ENCODE measurements around the gene APBB2.

The APBB2 gene

DNA sequence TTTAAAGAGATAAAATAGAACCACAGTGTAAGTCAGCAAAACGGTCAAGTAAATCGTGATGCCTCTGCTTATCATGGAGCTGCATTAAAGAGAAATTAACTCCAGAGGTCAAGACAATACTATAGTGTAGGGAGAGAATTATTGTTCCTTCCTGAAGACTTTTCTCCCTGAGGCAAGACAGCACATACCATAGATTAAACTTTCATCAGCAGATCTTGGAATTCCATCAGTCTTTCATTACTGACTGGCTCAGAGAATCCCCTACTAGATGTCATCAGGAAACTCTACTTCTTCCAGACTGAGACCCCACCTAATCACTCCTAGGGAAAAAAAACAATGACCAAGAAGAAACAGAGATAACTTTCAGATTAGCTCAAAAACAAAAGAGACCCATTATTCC, 333.2 kb downstream of the APBB2 start:
- no peak for DNase-seq

DNA sequence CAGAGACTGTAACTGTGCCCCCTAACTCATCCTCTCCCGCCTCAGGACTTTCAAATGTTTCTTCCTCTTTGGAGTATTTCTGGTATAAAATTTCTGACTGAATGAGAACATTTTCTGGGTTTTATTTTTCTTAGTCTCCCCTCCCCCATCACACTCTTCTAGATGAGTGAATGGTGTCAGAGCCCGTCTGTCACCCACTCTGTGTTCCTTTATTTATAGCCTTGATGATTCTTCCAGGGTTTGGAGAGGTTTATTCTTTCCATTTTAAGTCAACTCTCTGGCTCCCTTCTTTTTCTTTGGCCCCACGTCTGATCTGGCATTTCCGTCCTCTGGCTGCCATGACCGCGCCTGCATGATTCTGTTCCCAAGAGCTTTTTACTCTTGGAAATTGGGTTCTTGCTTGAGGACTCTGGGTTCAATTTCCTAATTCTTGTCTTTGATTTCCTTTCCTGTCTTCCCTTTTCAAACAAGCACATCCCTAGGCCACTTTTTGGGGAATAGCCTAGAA, 335.7 kb downstream of the APBB2 start:
- DNase-seq = no peak

DNA sequence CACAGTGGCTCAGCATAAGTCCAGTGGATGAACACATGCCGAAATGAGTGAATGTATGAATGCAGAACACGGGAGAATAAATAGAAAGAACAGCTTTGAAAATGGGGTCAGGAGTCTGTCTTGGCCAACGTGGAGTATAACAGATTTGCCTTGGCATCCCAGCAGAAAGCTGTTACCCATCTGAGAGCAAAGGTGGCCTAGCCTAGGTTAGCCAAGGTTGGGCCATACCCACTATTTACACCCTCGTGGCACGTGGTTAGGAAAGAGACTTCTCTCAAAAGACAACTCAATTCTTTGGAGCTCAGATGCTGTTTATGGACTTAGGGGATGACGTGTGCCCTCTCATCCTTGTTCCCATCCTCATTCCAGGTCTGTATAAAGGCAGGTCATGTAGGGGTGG, 337.3 kb downstream of the APBB2 start:
- DNase-seq = no peak

DNA sequence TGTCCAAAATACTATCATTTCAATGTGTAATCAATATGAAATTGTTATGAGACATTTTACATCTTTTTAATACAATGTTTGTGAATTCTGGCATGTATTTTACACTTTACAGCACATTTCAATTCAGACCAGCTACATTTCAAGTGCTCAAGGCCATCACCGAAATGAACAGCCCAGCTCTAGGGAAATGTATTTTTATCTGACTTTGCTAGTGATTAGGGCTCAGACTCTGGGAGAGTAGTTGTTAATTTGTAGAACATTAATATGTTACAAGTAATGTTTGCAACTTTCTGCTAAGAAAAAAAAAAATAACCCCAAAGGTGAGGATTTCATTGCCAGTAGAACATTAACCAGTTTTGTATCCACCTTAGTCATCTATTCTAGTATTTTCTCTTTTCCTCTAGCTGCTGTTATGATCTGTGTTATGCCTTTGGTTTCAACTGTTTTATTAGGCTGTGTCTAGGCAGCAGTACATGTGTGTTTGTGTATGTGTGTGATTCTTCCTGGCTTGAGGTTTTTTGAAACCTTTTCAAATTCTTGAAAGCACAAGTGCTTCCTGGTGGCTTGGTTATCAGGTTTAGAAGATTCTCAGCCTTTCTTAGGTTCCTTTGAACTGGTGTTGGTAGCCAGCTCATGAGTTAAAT, 338.7 kb downstream of the APBB2 start:
- no peak for DNase-seq

DNA sequence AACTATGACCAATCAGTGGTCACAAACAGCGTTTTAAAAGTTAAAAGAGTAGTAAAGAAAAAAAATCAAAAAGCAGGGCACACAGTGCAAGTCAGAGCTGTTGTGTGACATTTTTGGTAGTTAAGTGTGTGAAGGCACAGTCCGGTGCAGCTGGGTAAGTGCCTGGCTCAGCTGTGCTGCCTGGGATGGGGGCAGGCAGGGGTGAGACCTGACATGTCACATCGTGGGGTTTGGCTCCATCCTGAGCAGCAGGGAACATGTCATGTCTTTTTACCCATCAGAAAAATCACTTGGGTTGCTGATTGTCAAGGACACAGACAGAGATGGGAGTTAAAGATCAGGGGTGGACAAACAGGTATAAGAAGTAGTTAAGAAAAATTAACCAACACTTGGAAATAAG, 339.4 kb downstream of the APBB2 start:
- DNase-seq = no peak

DNA sequence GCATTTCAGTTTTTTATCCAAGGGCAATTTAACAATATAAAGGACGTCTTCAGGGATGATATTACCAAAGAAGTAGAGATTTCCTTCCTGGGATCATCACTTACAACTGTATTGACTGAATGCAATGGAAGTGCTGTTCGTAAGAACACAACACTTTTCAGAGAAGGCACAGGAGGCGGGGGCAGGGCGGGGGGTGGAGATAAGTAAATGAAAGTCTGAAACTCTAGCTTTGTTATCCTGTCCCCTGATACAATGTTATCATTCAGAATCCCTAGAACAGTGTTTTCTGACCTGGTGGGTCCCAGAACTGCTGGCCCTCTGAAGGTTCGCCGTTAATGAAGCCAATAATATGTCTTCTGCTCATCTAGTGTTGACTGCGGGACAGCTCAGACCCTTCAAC, 340.0 kb downstream of the APBB2 start:
- DNase-seq = no peak

DNA sequence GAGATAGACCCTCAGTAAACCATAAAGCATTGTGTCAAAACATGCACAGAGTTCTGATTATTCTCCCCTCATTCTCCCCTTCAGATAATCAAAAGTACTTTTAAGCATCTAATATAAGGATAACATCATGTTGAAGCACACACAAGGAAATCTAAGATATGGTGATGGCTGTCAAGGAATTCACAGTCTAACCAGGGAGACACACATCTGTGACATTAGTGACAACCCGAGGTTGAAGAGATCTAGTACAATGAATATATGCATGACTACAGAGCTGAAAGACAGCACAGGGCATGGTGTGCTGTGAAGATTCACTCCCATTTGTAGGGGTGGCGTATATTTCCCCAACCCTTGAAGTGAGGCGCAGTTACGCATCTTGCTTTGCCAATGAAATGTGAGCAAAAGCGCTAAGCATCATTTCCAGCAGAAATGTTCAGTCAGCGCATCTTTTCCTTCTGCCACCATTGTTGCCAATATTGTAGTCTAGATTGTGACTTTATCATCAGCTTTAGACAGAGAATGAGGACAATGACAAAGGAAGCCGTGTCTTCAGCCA, 342.6 kb downstream of the APBB2 start:
- no peak for DNase-seq

DNA sequence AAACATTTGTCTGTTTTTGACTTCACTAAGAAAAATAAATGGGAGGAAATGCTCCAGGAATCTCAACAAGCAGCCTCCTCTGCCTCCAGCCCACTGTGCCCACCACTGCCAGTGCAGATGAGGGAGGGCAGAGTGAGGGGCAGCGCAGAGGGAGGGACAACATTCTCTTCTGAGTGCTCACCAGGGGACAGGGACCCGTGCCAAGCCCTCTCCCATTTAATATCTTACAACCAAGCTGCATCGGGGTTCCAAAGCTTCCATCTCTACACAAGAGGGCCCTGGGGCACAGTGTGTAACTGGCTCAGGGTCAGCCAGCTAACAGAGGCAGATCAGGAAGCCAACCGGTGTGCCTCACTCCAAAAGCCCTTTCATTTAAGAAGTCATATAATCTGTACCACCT, 344.2 kb downstream of the APBB2 start:
- no peak for DNase-seq

DNA sequence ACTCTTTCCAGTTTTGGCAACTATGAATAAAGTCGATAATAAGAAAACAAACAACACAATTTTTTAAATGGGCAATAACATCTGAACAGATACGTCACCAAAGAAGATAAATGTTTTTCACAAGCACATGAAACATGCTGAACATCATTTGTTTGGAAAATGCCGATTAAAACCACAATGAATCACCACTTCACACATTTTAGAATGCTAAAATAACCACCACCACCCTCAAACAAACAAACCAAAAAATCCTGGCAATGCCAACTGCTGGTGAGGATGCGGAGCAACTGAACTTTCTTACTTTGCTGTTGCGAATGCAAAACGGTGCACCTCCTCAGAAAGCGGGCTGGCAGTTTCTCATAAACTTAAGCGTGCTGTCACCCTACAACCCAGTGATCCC, 348.6 kb downstream of the APBB2 start:
- no peak for DNase-seq

DNA sequence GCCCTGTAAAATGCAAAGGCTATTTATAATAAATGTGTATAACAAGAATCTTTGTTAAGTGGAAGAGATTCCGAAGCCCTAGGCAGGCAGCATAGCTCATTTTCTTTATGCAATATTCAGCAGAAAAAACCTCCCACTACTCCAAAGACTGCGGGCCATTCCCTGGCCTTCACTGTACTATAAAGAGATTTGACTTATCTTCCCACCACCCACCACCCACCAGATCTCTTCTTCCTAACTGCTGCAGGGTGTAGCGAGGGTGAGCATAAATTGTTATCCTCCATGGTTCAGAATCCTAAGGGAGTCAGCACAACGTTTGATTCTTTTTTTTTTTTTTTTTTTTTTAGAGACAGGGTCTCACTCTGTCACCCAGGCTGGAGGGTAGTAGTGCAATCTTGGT, 349.8 kb downstream of the APBB2 start:
- DNase-seq = no peak

DNA sequence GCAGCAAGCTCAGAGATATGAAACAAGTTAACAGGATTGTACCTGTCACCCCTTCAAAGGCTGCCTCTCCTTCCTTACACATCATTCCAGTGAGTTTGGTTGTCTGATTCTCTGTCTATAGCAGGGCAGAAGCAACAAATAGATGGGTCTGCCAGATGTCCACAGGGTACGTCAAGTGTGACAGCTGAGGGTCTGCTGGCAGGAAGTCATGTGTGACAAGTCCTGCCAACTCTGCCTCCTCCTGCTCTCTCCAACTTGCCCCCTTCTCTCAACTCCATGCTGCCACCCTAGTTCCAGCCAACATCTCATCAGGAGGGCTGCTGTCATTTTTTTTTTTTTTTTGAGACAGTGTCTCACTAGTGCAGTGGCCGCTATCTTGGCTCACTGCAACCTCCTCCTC, 355.4 kb downstream of the APBB2 start:
- DNase-seq = no peak

DNA sequence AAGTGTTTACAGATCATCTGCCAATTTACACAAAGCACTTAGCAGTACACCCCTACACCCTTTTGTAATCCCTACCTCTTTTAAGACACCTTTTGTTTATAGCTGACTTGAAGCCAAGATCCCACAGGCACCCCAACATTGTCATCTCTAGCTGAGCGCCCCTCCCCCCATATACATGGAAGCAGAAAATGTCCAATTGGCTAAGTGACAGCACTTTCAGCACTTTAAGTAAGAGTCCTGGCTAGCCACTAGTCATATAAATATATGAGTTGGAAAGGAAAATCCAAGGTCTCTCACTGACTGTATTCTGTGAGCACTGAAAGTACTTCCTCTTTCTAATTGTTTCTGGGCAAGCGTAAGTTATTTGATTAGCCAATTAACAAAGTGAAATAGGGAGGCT, 356.4 kb downstream of the APBB2 start:
- peak; percentile 58 for DNase-seq

DNA sequence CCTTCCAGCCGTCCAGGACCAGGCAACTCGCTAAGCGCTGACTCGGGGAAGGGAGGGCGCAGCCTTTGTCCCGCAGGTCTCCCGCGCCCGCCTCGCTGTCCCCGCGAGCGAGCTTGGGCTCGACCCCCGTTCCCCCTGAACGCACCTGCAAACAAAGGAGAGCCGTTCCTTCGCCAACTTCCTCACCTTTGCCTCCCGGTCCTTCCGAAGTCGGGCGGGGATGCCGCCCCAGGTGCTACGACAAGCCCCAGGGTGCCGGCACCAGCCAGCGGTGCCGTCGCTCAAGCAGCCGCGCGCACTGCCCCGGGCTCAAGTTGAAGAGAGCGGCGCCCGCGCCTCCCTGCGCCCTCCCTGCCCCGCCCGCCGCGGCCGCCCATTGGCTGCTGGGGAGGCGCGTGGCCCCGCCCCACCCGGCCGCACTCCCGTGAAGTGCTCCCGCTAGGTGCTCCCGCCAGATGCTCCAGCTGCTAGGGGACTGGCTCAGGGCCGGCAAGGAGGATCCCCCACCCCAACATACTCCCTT, 357.4 kb downstream of the APBB2 start:
- peak; percentile 66 for DNase-seq

DNA sequence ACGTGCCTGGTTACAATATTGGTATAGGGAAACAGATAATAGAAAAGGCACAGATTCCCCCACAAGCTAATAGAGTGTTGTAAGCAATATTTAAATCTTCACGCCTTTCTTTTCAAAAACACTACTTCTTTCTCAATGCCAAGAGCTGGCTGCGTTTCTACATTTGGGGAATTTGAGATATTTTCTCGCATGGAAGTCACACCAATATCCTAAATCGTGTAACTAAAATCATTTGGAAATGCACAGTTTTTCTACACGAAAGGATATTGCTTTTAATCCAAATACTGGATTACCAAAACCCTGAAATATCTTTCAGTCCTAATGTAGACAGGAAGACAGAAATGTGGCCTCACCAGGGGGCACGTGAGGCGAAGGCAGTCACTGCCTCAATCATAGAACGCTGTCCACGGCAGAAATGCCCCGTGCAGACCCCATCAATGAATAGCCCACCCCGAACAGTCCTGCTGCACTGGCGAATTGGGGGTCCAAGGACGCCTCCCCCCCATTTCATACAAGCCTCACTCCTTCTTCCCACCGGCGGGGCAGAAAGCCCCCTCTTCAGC, 358.0 kb downstream of the APBB2 start:
- no peak for DNase-seq

DNA sequence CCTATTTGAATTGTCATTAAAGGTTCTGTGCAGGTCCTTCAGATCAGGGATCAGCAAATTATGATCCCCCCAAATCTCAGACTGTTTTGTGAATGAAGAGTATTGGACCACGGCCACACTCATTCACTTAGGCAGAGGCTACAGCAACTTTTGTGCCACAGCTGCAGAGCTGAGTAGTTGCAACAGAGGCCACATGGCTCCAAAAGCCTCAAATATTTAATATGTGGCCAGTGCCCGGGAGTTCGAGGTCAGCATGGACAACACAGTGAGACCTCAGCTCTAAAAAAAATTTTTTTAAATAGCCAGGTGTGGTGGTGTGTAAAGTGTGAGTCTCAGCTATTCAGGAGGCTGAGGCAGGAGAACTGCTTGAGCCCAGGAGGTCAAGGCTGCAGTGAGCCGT, 363.8 kb downstream of the APBB2 start:
- no peak for DNase-seq

DNA sequence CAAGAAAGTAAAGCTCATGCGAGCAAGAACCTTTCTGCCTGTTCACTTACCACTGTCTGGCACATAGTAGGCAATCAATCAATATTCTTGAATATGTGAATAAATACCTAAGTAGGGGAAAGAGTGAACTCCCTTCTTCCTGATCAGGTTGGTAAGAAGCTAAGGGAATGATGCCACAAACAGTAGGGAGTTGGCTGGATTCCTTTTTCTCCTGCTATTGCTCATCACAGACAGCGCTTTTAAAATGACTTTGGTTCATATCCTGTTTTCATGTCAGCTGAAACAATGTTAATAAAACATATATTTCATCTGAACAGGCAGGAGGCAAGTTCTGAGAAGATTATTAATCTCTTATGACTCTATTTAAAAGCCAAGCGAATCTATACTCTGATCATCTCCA, 365.4 kb downstream of the APBB2 start:
- DNase-seq = no peak

DNA sequence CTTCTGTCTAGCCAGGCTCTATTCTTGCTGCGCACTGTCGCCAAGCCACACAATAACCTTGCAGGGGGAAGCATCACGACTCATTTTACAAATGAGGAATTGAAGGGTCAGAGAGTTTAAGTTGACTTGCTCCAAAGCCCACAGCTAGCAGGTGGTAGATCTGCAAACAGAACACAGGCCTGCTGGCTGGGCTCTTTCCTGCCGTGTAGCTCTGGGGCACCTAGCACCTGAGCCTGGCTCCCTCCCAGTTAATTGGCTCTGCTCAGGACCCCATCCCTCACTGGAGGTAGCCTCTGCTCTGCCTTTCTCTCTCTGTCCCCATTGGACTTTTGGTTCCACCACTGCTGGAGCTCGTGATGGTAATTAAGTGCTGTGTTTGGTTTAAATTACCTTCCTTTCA, 366.1 kb downstream of the APBB2 start:
- no peak for DNase-seq

DNA sequence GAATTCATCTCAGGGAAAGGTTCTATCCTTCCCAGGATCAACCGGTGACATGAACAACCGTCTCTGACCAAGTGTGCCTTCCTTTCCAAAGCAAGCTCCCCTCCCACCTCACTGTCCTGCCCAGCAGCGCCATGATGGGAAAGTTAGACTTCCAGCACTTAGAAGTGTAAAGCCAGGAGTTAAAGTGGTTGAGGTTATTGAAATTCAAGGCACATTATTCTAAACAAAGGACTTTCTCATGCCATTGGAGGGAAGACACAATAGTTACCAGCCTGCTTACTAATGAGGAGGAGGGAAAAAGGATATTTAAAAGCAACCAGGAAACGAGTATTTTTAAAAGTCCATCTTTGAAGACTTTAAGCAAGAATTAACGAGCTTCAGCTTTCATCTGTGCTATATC, 367.8 kb downstream of the APBB2 start:
- no peak for DNase-seq

DNA sequence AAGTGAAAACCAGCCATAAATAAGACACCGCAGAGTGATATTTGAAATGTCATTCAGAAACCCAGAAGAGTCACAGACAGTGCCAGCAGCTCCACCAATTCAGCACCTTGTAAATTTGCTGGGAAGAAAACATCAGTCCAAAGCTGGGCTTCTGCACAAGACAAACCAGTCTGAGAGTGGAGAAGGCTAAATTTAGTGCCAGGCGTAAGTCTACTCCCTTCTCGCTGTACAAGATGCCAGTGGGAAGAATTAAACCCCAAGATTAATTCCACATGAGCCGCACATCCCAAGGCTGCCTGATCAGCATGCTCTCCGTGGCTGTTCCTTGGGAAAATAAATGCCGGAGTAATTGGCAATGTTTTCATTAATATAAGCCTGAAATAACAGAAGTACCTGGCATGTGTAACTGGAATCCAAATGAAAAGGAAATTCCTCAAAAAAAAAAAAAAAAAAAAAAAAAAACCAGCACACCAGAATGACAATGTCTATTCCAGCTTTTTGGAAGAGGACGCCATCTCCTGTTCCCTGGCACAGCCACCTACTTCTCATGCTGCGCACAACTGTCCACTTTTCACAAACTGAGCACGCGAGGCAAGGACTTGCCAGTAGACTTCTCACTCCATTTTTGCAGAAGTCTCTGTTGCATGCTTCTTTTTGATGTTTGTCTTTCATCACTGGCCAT, 369.0 kb downstream of the APBB2 start:
- no peak for DNase-seq

DNA sequence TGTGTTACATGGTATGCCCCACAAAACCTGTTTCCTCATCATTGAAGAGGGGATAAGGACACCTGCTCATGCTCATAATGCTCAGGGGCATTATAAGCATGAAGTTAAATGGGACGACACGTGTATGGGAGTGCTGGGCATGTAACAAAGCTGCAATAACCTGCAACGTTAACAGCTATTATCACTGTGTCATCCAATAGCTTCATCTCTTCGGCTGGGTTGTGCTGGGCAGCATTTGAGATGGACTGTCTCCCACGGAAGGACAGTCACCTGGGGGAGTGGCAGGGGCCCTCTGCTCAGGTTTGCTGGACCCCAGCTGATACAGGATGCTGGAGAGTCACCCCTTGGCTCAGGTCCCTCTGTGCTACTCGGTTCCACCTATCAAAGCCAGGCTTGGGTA, 370.1 kb downstream of the APBB2 start:
- DNase-seq = no peak

DNA sequence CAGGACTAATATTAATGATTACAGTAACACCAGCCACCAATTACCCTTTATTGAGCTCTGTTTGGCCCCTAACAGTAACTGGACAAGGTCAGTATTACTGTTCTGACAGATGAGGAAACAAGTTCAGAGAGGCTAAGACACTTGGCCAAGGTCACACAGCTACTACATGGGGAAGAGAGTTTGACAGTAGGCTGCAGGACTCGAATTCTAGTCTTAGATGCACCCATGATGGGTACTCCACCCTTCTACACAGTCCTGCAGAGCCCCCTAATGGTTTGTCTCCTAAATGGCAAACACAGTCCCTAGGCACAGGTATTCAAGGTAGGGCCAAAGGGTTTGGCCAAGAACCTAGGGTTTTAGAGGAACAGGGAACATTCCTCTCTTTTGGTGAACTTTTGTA, 370.6 kb downstream of the APBB2 start:
- DNase-seq = peak; percentile 44

DNA sequence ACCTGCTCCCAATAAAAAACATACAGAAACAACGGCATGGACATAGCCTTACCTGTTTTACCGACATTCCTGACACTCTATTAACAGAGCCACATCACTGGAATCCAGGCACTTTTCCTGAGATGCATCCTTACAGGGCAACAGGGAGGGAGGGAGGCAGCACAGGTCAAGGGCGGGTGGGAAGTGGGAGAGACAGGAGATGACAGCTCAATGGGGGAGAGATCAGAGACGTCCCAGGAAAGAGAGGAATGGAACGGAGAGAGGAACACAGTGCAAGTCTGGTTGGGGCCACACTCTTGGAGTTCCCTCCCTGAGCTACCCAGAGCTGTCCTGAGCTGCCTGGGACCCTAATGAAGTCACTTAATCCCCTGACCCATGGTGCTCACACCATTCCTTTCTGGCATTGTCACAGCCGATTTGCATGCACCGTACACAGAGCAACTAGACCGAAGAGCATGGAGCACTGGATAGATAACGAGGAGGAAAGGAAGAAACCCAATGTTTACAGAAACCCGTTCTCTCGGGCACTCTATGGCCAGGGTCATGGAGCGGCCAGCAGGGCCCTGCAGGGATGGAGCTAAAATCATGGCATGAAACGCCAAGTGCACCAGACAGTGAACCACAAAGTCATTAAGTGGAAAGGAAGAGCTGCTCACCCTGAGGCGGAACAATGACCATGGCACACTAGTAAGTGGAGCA, 371.5 kb downstream of the APBB2 start:
- no peak for DNase-seq

DNA sequence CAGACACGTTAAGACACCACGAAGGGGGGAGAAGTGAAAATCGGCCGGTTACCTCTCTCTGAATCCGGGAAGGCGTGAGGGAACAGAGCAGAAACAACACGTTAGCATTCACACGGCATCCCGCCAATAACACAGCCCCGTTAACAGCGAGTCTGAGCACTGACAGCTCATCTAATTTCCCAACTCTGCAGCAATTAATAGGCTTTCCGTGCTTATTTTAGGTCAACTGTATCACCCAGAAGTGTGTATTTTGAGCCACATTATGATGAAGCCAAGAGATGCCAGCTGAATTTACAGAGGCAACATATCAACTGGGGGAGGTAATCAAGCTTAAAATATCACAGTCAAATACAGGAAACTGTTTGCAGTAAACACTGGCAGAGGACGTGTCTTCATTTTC, 372.0 kb downstream of the APBB2 start:
- no peak for DNase-seq
